ENCODE data around the gene CAPNS1. TPM values are rescaled to one million over a fixed set of nuclear protein-coding genes. Genes with fewer than 3 reads are reported as not detected.

CAPNS1 gene
- total and polyA plus RNA-seq, 4 donors: 79.5 to 280 (median 103) TPM

DNA sequence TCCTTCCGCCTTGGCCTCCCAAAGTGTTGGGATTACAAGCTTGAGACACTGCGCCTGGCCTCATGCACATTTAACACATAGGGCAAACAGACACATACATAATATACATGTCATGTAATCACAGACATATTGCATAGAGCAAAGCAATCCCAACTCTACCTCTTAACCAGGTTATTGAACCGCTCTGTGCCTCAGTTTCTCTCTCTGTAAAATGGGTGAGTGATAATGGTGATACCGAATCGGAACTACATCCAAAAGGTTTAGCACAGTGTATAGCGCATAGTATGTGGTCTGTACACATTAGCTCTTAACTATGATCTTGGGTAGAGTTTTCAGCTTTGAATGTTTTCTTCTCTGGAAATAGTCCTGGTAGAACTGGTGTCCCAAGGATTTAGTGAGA is 4.8 kb downstream of the CAPNS1 start:
- 97% methylated on average over 6 of the region's 6 CpGs for WGBS
- Histone ChIP-seq H3K9ac (ENCODE audit: low read depth in 1 of 2, low read length in 2 of 2) (no peak overlapping the region), H3K4me1 (ENCODE audit: control insufficient read depth in 4 of 4, insufficient read depth in 4 of 4, low read length in 3 of 4) (peaks cover 4 to 8% (median 6%) of the 10 kb centered on the region in 4 donors), H3K27me3 (ENCODE audit: control insufficient read depth in 4 of 4, insufficient read depth in 4 of 4, low read length in 3 of 4) (no peaks in the 10 kb centered on the region), H3K36me3 (ENCODE audit: control insufficient read depth in 4 of 4, insufficient read depth in 3 of 4, low read depth in 1 of 4, low read length in 3 of 4) (peaks cover 25 to 55% (median 44%) of the 10 kb centered on the region in 4 donors), H3K27ac (ENCODE audit: low read depth in 1 of 2, low read length in 2 of 2) (no peak overlapping the region), H3K4me3 (ENCODE audit: low read depth in 1 of 3, low read length in 3 of 3) (no peak overlapping the region), H3K9me3 (ENCODE audit: control insufficient read depth in 4 of 4, low read length in 3 of 4) (no peaks in the 10 kb centered on the region)
- DNase-seq (ENCODE audit: low spot score): no peak
- TF ChIP-seq ZBTB33 (IDR thresholded peaks at IDR 0.05) (no peak), HNF4A (conservative IDR thresholded peaks at IDR 0.05) (no peak), HNF4G (IDR thresholded peaks at IDR 0.05) (no peak), YY1 (IDR thresholded peaks at IDR 0.05) (no peak), GABPA (IDR thresholded peaks at IDR 0.05 in 1 of 2, conservative IDR thresholded peaks at IDR 0.05 in 1 of 2) (no peak), TAF1 (conservative IDR thresholded peaks at IDR 0.05) (no peak), NR2F2 (IDR thresholded peaks at IDR 0.05) (no peak), RXRA (IDR thresholded peaks at IDR 0.05) (no peak), CTCF (IDR thresholded peaks at IDR 0.05; ENCODE audit: low read depth, low read length, missing input control) (no peak), JUND (IDR thresholded peaks at IDR 0.05) (no peak)
- TF ChIP-seq, protein P1, sequence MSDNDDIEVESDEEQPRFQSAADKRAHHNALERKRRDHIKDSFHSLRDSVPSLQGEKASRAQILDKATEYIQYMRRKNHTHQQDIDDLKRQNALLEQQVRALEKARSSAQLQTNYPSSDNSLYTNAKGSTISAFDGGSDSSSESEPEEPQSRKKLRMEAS (IDR thresholded peaks at IDR 0.05): no peak

GRCh38 chr19:36149673-36150406 is 10.0 kb downstream of the CAPNS1 start:
- TF ChIP-seq, protein P2, sequence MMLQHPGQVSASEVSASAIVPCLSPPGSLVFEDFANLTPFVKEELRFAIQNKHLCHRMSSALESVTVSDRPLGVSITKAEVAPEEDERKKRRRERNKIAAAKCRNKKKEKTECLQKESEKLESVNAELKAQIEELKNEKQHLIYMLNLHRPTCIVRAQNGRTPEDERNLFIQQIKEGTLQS (IDR thresholded peaks at IDR 0.05): no peak
- TF ChIP-seq FOXA1 (IDR thresholded peaks at IDR 0.05) (no peak), GABPA (IDR thresholded peaks at IDR 0.05 in 1 of 2, conservative IDR thresholded peaks at IDR 0.05 in 1 of 2) (no peak), SP1 (IDR thresholded peaks at IDR 0.05) (no peak), HNF4A (conservative IDR thresholded peaks at IDR 0.05) (no peak), FOXA2 (IDR thresholded peaks at IDR 0.05) (no peak), RAD21 (IDR thresholded peaks at IDR 0.05) (no peak), HNF4G (IDR thresholded peaks at IDR 0.05) (no peak), YY1 (IDR thresholded peaks at IDR 0.05) (no peak), TAF1 (conservative IDR thresholded peaks at IDR 0.05) (no peak)
- TF ChIP-seq, protein P1 (IDR thresholded peaks at IDR 0.05): no peak
- no peak overlapping the region for H3K4me3 ChIP-seq (ENCODE audit: low read depth in 1 of 3, low read length in 3 of 3)
- no peaks in the 10 kb centered on the region for H3K4me1 ChIP-seq (ENCODE audit: control insufficient read depth in 4 of 4, insufficient read depth in 4 of 4, low read length in 3 of 4)
- H3K27me3 ChIP-seq (ENCODE audit: control insufficient read depth in 4 of 4, insufficient read depth in 4 of 4, low read length in 3 of 4): no peaks in the 10 kb centered on the region
- H3K9me3 ChIP-seq (ENCODE audit: control insufficient read depth in 4 of 4, low read length in 3 of 4): no peaks in the 10 kb centered on the region
- H3K36me3 ChIP-seq (ENCODE audit: control insufficient read depth in 4 of 4, insufficient read depth in 3 of 4, low read depth in 1 of 4, low read length in 3 of 4): peaks cover 28 to 55% (median 39%) of the 10 kb centered on the region in 4 donors
- 93% methylated on average over 13 of the region's 13 CpGs for WGBS
- DNase-seq (ENCODE audit: low spot score): no peak
- no peak overlapping the region for H3K9ac ChIP-seq (ENCODE audit: low read depth in 1 of 2, low read length in 2 of 2)
- no peak overlapping the region for H3K27ac ChIP-seq (ENCODE audit: low read depth in 1 of 2, low read length in 2 of 2)
